ENCODE results near the gene STK31. TPM values are rescaled to one million over a fixed set of nuclear protein-coding genes. Genes with fewer than 3 reads are reported as not detected.

Gene STK31, protein sequence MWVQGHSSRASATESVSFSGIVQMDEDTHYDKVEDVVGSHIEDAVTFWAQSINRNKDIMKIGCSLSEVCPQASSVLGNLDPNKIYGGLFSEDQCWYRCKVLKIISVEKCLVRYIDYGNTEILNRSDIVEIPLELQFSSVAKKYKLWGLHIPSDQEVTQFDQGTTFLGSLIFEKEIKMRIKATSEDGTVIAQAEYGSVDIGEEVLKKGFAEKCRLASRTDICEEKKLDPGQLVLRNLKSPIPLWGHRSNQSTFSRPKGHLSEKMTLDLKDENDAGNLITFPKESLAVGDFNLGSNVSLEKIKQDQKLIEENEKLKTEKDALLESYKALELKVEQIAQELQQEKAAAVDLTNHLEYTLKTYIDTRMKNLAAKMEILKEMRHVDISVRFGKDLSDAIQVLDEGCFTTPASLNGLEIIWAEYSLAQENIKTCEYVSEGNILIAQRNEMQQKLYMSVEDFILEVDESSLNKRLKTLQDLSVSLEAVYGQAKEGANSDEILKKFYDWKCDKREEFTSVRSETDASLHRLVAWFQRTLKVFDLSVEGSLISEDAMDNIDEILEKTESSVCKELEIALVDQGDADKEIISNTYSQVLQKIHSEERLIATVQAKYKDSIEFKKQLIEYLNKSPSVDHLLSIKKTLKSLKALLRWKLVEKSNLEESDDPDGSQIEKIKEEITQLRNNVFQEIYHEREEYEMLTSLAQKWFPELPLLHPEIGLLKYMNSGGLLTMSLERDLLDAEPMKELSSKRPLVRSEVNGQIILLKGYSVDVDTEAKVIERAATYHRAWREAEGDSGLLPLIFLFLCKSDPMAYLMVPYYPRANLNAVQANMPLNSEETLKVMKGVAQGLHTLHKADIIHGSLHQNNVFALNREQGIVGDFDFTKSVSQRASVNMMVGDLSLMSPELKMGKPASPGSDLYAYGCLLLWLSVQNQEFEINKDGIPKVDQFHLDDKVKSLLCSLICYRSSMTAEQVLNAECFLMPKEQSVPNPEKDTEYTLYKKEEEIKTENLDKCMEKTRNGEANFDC
- polyA plus RNA-seq (ENCODE audit: insufficient read length in 4 of 4), result 1 to 10 TPM in 2 of 4 donors, under 1 TPM in 2; 0.36 to 1.3 (median 0.91) TPM

DNA sequence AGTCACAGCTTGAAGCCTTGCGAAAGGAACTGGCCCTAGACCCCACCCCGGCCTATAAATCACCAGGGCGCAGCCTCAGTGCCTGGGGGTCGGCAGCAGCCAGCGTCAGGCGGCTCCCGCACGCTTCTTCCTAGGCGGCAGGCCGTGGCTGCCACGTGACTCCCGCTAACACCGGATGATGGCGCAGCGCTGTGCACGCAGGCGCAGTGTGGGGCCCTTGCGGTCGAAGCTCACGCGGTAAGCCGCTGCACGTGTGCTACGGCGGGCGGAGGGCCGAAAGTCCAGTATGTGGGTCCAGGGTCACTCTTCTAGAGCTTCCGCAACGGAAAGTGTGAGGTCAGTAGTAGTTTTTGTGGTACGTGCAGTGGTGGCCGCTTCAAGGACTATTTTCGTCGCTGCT lies at the start of gene STK31:
STK31 (plus strand) TSS at position 220 of the 400 bp plus-strand sequence; CDS start at position 287, 67 bp downstream.
- no peak for DNase-seq (ENCODE audit: low read depth in 4 of 4, low spot score in 3 of 4)

DNA sequence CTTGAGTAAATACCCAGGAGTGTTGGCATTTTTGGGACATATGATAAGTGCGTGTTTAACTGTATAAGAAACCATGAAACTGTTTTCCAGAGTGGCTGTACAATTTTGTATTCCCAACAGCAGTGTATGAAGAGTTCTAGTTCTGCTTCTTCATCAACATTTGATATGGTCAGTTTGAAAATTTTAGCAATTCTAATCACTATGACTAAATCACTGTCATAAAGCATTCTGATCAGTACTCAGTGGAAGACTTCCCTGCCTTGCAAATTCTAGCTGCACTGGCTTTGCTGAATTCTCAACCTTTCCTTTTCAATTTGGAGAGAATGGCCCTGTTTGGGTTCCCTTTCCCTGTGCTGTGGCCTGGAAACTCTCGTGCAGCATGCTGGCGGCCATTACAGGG lies 48.6 kb upstream of the STK31 start:
- DNase-seq (ENCODE audit: low read depth in 4 of 4, low spot score in 3 of 4), result no peak

DNA sequence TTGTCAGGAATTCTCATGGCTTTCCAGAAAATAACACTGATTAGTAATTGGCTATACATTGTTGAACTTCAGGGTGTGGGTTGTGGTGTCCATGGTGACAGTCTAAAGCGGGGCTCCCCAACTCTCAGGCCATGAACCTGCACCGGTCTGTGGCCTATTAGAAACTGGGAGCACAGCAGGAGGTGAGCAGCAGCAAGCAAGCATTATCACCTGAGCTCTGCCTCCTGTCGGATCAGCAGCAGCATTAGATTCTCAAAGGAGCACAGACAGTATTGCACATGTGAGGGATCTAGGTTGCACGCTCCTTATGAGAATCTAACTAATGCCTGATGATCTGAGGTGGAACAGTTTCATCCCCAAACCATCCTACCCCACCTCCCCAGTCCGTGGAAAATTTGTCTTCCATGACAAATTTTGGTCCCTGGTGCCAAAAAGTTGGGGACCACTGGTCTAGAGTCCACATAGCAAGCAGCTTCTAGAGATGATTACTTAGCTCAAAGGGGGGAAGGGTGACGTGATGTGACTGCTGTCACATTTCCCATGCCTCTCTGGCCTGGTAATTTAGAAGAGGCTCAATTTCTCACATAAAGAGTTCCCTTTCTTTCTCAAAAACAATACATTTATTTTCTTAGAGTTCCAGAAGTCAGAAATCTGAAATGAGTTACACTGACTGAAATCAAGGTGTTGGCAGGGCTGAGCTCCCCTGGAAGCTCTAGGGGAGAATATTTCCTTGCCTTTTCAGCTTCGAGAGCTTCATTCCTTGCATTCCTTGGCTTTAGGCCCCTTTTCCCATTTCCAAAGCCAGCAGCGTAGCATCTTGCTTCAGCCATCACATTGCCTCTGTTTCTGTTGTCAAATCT lies 47.7 kb upstream of the STK31 start:
- no peak for DNase-seq (ENCODE audit: low read depth in 4 of 4, low spot score in 3 of 4)

DNA sequence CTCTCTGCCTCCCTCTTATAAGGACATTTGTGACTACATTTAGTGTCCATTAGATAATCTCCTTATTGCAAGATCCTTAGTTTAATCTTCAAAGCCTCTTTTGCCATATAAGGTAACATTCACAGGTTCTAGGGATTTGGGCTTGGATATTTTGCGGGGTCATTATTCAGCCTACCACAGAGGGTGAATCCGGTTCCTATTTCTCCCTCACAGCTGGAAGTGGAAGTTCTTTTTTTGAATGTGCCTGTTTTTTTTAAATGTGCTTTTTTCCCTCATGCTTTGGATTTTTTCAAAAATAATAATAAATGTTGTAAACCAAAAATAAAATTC lies 47.1 kb upstream of the STK31 start:
- DNase-seq (ENCODE audit: low read depth in 4 of 4, low spot score in 3 of 4), result no peak

DNA sequence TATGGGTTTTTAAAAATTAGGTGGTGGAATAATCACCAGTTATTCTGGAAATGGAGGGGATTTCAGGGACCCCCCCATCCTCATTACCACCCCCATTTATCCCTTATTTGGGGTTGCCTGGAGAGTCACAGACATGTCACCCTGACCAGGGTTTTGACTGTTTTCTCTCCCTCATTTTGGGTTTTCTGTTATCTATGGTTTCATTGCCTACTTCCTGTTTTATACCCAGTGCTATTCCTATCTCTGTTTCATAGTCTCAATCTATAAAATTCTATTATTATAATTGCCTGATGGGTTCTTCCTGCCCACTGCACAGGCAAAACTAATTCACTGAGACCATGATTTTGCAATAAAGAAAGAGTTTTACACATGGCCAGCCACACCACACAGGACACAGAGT lies 45.9 kb upstream of the STK31 start:
- DNase-seq (ENCODE audit: low read depth in 4 of 4, low spot score in 3 of 4), result no peak

DNA sequence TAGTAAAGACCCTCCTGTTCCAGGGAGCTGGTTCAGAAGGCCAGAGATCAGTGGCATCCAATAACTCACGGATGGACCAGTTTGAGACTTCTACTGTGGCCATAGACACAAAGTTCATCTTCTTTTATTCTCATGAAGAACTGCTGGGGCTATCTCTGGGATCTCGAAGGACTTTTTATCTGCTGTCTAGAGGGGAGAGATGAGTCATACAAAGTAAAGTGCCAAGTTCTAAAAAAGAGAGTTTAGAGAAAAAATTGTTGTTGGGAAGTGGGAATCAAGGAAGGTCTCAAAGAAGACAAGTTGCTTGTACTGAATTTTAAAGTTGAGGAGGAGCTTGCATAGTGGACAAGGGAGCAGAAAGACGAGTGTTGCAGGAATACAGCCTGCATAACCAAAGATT lies 38.0 kb upstream of the STK31 start:
- DNase-seq (ENCODE audit: low read depth in 4 of 4, low spot score in 3 of 4), result no peak

DNA sequence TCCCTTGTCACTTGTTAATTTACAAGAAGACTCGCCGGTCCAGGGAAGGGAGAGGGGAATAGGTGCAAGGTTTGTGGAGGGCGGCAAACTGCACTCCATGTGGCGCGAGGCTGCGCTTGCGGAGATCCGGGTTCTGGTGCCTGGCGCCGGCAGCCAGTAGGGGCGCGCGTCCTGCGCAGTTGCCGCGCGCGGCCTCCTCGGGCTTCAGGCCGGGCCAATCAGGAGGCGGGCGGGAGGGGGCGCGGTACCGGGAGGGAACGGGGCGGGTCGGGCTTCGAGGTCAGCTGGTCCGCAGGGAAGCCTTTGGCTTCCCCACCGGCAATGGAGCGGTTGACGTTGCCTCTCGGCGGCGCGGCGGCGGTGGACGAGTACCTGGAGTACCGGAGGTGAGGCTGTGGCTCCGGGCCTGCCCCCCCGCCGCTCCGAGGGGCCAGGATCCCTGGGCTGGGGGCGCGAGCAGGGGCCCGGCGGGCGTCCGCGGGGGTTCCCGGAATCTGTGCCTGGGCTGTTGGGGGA lies 30.1 kb upstream of the STK31 start, which contains the start of gene FAM221A:
FAM221A (plus strand) TSS at position 302 of the 516 bp plus-strand sequence; CDS start at position 322, 20 bp downstream.
- peak; percentile 60 to 73 (median 66) for DNase-seq (ENCODE audit: low read depth in 4 of 4, low spot score in 3 of 4)

DNA sequence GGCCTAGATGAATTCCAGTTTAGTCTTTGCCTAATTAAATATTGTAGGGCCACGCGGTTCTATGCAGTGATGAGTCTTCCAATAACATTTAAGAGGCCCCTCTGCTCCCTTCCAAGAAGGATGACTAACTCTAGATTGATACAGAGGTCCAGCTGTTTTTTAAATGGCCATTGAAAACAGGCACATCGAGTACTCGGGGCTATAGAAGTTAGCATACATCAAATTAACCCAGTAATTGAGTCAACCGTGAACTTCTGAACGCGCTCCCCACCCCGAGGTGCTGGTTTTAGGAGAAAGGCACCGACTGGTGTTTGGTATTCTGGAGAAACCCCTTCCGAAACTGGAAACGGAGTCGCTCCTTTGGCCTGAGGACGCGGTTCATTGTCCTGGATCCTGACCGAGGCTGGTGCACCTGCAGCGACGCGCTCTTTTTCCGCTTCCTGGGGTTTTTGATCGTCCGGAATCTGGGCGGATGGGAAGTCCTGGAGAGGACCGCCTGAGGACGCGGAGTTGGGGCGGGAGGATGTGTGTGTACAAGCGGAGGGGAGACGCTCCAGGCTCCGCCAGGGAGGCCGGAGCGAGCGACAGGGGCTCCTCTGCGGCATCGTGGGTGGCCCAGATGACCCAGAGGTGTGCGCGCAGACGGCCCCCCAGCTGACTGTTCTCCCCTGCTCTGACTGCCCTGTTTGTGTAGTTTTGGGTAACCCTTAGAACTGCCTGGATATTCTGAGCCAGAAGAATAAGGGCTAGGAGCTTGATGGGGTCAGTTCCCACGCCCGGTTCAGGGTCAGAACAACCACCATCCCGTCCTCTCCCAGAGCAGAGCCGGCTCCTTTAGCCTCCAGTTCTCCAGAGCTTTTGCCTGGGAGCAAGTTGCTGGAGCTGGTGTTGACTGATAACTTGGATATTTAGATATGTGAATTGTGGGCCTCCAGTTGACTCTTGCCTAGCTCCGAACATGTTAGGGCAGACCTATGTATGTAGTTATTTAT lies 29.3 kb upstream of the STK31 start:
- peak; percentile 53 to 70 (median 65) for DNase-seq (ENCODE audit: low read depth in 4 of 4, low spot score in 3 of 4)

DNA sequence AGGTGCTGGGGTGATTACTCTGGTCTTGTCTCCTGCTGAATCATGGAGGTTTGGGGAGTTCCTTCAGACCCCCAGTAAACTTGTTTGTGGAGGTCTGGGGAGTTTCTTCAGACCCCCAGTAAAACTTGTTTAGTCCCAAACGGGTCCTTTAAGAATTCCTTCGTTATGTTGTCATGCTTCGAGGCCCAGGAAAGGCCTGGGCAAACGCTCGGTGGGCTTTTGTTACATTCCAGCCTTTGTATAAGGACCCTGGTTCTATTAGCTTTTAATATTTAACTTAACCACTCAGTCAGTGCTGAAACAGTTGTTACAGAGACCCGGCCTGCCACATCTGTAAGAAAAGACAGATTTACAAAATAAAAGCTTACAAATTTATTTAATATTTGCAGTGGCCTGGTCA lies 26.0 kb upstream of the STK31 start:
- DNase-seq (ENCODE audit: low read depth in 4 of 4, low spot score in 3 of 4), result peak in 1 of 4 donors; percentile 28

DNA sequence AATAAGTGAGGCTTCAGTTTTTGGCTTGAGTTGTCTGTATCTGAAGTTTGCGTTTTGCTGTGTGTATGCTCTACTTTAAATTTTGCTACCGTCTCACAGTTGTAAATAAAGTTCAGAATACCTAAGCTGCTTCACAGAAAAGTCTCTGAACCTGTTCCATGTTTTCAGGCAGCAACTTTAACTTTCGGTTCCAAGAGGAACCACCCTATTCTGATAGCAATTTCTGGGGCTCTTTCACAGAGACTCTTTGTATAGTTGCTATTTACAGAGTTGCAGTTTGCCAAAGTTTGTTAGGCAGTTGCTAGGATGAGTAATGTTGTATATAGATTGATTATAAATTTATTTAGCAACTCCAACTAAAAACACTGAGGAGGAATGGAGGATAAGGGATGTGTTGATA lies 24.3 kb upstream of the STK31 start:
- DNase-seq (ENCODE audit: low read depth in 4 of 4, low spot score in 3 of 4), result no peak

DNA sequence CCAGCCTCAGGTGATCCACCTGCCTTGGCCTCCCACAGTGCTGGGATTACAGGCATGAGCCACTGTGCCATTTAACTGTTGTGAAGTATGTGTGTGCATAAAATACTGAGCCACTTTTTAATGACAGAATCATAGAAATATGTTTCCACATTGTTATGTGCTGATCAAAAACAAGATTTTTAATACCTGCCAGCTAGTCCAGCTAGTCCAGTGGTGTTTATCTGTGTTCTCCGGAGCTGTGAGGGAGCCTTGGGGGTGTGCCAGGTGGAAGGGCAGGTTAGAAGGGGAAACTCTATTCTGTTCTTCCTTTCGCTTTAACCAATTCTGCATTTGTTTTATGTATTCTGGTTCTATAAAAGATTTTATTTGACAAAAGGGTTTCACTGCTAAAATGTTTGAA lies 23.0 kb upstream of the STK31 start:
- DNase-seq (ENCODE audit: low read depth in 4 of 4, low spot score in 3 of 4), result no peak

DNA sequence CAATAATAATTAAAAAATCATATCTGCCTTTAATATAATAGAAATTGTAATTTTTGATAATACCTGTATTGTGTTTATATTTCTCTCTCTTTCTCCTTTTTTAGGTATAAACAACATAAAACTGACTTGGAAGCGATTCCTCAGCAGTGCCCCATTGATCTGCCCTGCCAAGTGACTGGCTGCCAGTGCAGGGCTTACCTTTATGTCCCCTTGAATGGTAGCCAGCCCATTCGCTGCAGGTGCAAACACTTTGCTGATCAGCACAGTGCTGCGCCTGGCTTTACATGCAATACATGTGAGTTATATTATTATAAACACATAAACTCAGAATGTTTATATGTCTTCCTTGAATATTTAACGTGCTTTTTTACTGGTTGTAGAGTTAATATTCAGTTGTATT lies 20.9 kb upstream of the STK31 start:
- DNase-seq (ENCODE audit: low read depth in 4 of 4, low spot score in 3 of 4), result no peak

DNA sequence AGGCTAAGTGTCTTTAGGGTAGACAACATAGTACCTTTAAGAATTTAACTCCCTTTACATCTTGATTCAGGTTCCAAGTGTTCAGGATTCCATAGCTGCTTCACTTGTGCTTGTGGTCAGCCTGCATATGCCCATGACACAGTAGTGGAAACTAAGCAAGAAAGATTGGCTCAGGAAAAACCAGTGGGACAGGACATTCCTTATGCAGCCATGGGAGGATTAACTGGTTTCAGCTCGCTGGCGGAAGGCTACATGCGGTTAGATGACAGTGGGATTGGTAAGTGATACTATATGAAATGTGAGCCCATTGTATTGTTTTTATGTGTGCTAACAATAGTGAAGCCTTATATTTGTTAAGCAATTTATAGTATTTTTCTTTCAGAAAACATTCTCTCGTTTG lies 18.7 kb upstream of the STK31 start:
- DNase-seq (ENCODE audit: low read depth in 4 of 4, low spot score in 3 of 4), result no peak

DNA sequence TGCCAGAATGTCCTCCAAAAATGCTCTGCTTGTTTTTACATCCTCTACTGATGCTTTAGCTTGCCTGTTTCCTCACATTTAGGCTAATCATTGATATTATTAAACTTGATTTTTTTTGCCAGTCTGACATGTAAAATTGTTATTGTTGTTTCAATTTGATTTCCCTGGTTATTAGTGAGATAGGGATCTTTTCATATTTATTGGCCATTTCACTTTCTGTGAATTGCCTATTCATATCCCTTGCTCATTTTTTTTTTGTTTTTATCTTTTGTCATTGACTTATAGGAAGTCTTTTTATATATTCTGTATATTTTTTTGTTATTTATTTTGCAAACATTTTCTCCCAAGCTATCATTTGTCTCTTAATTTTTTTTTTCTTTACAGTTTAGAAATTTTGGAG lies 16.8 kb upstream of the STK31 start:
- DNase-seq (ENCODE audit: low read depth in 4 of 4, low spot score in 3 of 4), result no peak

DNA sequence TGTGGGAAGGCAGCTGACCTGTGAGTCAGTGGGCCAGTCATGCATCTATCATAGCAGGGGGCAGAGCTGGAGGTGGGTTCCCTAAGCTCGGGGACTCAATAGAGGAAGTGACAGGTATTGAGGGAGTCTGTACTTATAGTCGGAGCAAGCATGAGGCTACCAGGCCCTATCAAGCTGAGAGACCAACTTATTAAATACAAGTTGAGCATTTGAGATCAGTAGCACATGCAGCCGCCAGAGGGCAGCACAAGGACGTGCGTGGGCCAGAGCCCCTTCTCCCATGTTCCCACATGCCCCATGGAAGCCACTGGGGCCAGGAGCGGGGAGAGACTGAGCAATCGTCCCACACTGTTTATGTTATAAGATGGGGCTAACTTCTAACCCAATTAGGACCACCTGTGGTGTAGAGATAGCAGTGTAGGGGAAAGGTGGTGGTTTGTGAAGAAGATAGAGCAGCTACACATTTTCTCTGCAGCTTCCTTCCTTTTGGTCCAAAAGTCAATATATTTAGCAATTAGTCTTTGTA lies 13.0 kb upstream of the STK31 start:
- DNase-seq (ENCODE audit: low read depth in 4 of 4, low spot score in 3 of 4), result no peak

DNA sequence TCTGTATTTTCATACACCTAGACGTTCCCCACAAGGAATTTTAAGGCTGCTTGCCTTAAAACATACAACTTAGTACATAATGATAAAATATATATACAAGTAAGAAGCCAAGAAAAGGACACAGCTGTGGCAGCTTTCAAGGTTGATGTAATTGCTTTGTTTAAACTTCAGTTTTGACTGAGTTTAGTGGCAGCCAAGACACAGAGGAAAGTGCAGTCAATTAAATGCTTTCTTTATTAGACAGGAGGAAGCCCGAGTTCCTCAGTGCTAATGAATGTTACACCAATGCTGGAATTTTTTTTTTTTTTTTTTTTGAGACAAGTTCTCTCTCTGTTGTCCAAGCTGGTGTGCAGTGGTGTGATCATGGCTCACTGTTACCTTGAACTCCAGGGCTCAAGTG lies 11.2 kb upstream of the STK31 start:
- DNase-seq (ENCODE audit: low read depth in 4 of 4, low spot score in 3 of 4), result no peak

DNA sequence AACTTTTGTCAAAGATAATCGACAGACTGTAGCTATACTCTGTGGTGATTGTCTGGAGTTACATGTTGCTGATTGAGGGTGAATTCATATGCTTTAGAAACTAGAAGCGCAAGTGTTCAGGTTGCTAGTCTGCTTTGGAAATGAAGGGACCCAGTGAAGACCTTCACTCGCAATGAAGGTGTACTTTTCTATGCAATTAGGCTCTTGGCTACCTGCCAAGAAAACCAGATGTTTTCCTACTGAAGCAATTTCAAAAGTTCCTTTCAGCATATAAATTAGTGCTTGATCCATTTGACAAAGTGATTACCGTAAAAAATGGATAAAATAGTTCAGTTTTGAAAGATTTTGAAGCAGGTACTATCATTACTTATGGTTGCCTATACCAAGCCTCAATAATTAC lies 10.0 kb upstream of the STK31 start:
- DNase-seq (ENCODE audit: low read depth in 4 of 4, low spot score in 3 of 4), result no peak

DNA sequence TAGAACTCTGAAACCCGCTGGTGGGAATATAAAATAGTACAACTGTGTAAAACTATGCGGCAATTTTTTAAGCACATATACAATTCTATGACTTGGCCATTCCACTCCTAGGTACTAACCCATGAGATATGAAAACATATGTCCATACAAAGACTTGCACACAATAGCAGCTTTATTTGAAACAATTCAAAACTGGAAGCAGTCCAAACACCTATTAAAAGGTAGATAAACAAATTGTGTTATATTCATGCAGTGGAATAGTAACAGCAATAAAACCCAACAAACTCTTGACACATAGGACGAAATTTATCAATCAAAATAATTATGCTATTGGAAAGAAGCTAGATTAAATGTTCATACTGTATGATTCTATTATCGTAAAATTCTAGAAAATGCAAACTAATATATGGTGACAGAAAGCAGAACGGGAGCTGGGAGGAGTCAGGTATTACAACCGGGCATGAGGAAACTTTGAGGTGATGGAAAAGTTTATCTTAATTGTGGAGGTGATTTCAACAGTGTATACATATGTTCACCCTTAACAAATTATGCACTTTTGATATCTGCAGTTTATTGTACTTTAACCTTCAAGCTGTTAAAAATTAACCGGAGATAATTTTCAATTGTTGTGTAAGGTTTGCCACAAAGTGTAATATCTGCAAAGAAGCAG lies 803 bp upstream of the STK31 start:
- no peak for DNase-seq (ENCODE audit: low read depth in 4 of 4, low spot score in 3 of 4)
